H1 (cell line): ENCODE measurements around the gene STX11. TPM values are rescaled to one million over a fixed set of nuclear protein-coding genes. Genes with fewer than 3 reads are reported as not detected.

Experiments
- CTCF ChIA-PET: fragments of 300-600 bp; sonication (Branson Sonifier 250); formaldehyde crosslinking; loops from one replicate; lab custom pipeline; 2021; ENCODE audit not compliant: partially characterized antibody; lab: Charles Lee
- POLR2A ChIA-PET: fragments of 300-600 bp; sonication (Branson Sonifier 250); formaldehyde crosslinking; loops from one replicate; lab custom pipeline; 2021; ENCODE audit warnings: inconsistent platforms; ENCODE audit not compliant: partially characterized antibody; lab: Charles Lee
- DNase-seq, 2 experiments: peaks; one replicate each; pipeline versions ENCODE4 v3.0.0 to v3.0.0-alpha.2; 2010 to 2022; ENCODE audit warnings: low spot score in 2 of 2, low read depth in 1 of 2, mixed read lengths in 1 of 2
- FAIRE-seq: peaks from 2 replicates; lab custom pipeline; 2011; peaks lifted over from hg19 to GRCh38; lab: Jason Lieb, UNC
- H2AFZ ChIP-seq: 2 replicates; pipeline ENCODE4 v1.8.1; 2012; ENCODE audit warnings: low read length, inconsistent platforms
- H2AK5ac ChIP-seq: 2 replicates; pipeline ENCODE4 v1.6.1; 2013; ENCODE audit warnings: low read depth, low read length
- H2BK120ac ChIP-seq: replicated peaks from 2 replicates; pipeline ENCODE3; 2013; ENCODE audit warnings: low read depth, low read length, inconsistent platforms
- H2BK12ac ChIP-seq: 2 replicates; pipeline ENCODE4 v1.6.1; 2013; ENCODE audit warnings: low read depth, low read length
- H2BK15ac ChIP-seq: 2 replicates; pipeline ENCODE4 v1.6.1; 2013; ENCODE audit warnings: low read length
- H2BK20ac ChIP-seq: 2 replicates; pipeline ENCODE4 v1.6.1; 2013; ENCODE audit warnings: low read length
- H2BK5ac ChIP-seq: 2 replicates; pipeline ENCODE4 v1.6.1; 2013; ENCODE audit warnings: low read depth, low read length
- H3K14ac ChIP-seq: 2 replicates; pipeline ENCODE4 v1.6.1; 2013; ENCODE audit warnings: inconsistent platforms; ENCODE audit not compliant: insufficient read length
- H3K18ac ChIP-seq: 2 replicates; pipeline ENCODE4 v1.6.1; 2013; ENCODE audit warnings: low read length; ENCODE audit errors: extremely low read depth
- H3K23ac ChIP-seq: 2 replicates; pipeline ENCODE4 v1.6.1; 2013; ENCODE audit warnings: inconsistent platforms; ENCODE audit not compliant: insufficient read length
- H3K23me2 ChIP-seq: 2 replicates; pipeline ENCODE4 v1.6.1; 2013; ENCODE audit warnings: low read depth, low read length
- H3K27ac ChIP-seq: 2 replicates; pipeline ENCODE4 v1.6.1; 2011; ENCODE audit warnings: low read depth, low read length, inconsistent platforms
- H3K27me3 ChIP-seq, 4 experiments: replicated peaks in 1 of 4; 1 replicate in 1 of 4; 2 replicates in 3 of 4; pipeline versions ENCODE4 v1.6.1 to v1.8.1; 2011 to 2013; ENCODE audit warnings: low read length in 3 of 4, mild to moderate bottlenecking in 3 of 4, inconsistent platforms in 2 of 4, mixed read lengths in 2 of 4, moderate library complexity in 1 of 4; ENCODE audit not compliant: control insufficient read depth in 3 of 4, insufficient read depth in 3 of 4; ENCODE audit errors: extremely low read depth in 1 of 4
- H3K36me3 ChIP-seq, 4 experiments: 2 replicates each; pipeline versions ENCODE4 v1.6.1 to v1.8.1; 2011 to 2013; ENCODE audit warnings: mild to moderate bottlenecking in 4 of 4, low read length in 3 of 4, moderate library complexity in 2 of 4, control low read depth in 1 of 4, inconsistent platforms in 1 of 4; ENCODE audit not compliant: insufficient read depth in 4 of 4, control insufficient read depth in 2 of 4
- H3K4ac ChIP-seq: replicated peaks from 2 replicates; pipeline ENCODE3; 2013; ENCODE audit warnings: low read length, low read depth, mixed read lengths, inconsistent platforms; ENCODE audit not compliant: insufficient read length
- H3K4me1 ChIP-seq, 4 experiments: replicated peaks in 1 of 4; 1 replicate in 1 of 4; 2 replicates in 3 of 4; pipeline versions ENCODE4 v1.6.1 to v1.8.1; 2011 to 2013; ENCODE audit warnings: low read length in 3 of 4, inconsistent platforms in 2 of 4, mixed read lengths in 1 of 4; ENCODE audit not compliant: insufficient read depth in 4 of 4, control insufficient read depth in 3 of 4
- H3K4me2 ChIP-seq, 2 experiments: 2 replicates each; pipeline versions ENCODE4 v1.6.1 to v1.8.1; 2011 to 2013; ENCODE audit warnings: low read depth in 2 of 2, low read length in 2 of 2, control low read depth in 1 of 2, inconsistent platforms in 1 of 2, mild to moderate bottlenecking in 1 of 2; ENCODE audit not compliant: insufficient read depth in 1 of 2
- H3K4me3 ChIP-seq, 4 experiments: fragments of 200-600, 300-600 bp in 1 of 4; sonication (generic), shearing (Covaris generic), sonication (Bioruptor Twin) in 1 of 4; 2 replicates each; pipeline versions ENCODE4 v1.5.1 to v1.8.1; 2011 to 2016; ENCODE audit warnings: low read length in 4 of 4, low read depth in 3 of 4, control low read depth in 2 of 4, inconsistent platforms in 2 of 4, mild to moderate bottlenecking in 2 of 4, mixed read lengths in 1 of 4, moderate library complexity in 1 of 4; ENCODE audit not compliant: insufficient read depth in 2 of 4; ENCODE audit errors: extremely low read depth in 1 of 4
- H3K56ac ChIP-seq: replicated peaks from 2 replicates; pipeline ENCODE3; 2013; ENCODE audit warnings: low read depth, mild to moderate bottlenecking, mixed read lengths, low read length, inconsistent platforms; ENCODE audit not compliant: insufficient read length
- H3K79me1 ChIP-seq: 2 replicates; pipeline ENCODE4 v1.6.1; 2013; ENCODE audit warnings: low read depth, low read length, control low read depth
- H3K79me2 ChIP-seq, 2 experiments: 2 replicates each; pipeline versions ENCODE4 v1.6.1 to v1.8.1; 2012 to 2013; ENCODE audit warnings: low read length in 2 of 2, mild to moderate bottlenecking in 2 of 2, inconsistent platforms in 1 of 2; ENCODE audit not compliant: insufficient read depth in 2 of 2, control insufficient read depth in 1 of 2
- H3K9ac ChIP-seq, 4 experiments: replicated peaks in 1 of 4; 1 replicate in 1 of 4; 2 replicates in 3 of 4; pipeline versions ENCODE4 v1.6.1 to v1.8.1; 2011 to 2013; ENCODE audit warnings: low read depth in 3 of 4, low read length in 3 of 4, control low read depth in 2 of 4, mild to moderate bottlenecking in 2 of 4, moderate library complexity in 2 of 4, inconsistent platforms in 1 of 4; ENCODE audit errors: extremely low read depth in 1 of 4
- H3K9me3 ChIP-seq, 2 experiments: 2 replicates each; pipeline versions ENCODE4 v1.6.1 to v1.8.1; 2012 to 2013; ENCODE audit warnings: mild to moderate bottlenecking in 2 of 2, moderate library complexity in 2 of 2, control low read depth in 1 of 2, inconsistent platforms in 1 of 2, low read depth in 1 of 2, low read length in 1 of 2, mixed read lengths in 1 of 2; ENCODE audit not compliant: insufficient read depth in 2 of 2
- H4K20me1 ChIP-seq, 2 experiments: replicated peaks in 1 of 2; 2 replicates each; pipeline versions ENCODE3 to v1.8.1; 2011 to 2013; ENCODE audit warnings: inconsistent platforms in 2 of 2, low read length in 2 of 2, mild to moderate bottlenecking in 1 of 2; ENCODE audit not compliant: insufficient read depth in 2 of 2, control insufficient read depth in 1 of 2
- H4K5ac ChIP-seq: 2 replicates; pipeline ENCODE4 v1.6.1; 2013; ENCODE audit warnings: low read length, low read depth, mixed read lengths, inconsistent platforms; ENCODE audit not compliant: insufficient read length
- H4K8ac ChIP-seq: 2 replicates; pipeline ENCODE4 v1.8.0; 2013; ENCODE audit warnings: mild to moderate bottlenecking, moderate library complexity, low read length, inconsistent platforms; ENCODE audit not compliant: insufficient read depth; ENCODE audit errors: extremely low read depth
- H4K91ac ChIP-seq: replicated peaks from 2 replicates; pipeline ENCODE3; 2013; ENCODE audit warnings: low read length, mixed read lengths, inconsistent platforms; ENCODE audit not compliant: insufficient read length
- CBX5 ChIP-seq: fragments of 300-800, 300-1000 bp; sonication (generic); IDR thresholded peaks from 2 replicates; pipeline ENCODE4 v1.7.1; 2016; ENCODE audit warnings: antibody characterized with exemption, low read length, low read depth
- CHD2 ChIP-seq: IDR thresholded peaks from 2 replicates; pipeline ENCODE4 v1.6.1; 2012; ENCODE audit warnings: low read length, improper control_type of control experiment
- HDAC2 ChIP-seq, 2 experiments: fragments of 300-600 bp in 1 of 2; sonication (generic) in 1 of 2; IDR thresholded peaks; 2 replicates each; pipeline ENCODE4 v1.6.1; 2011 to 2012; ENCODE audit warnings: low read depth in 2 of 2, low read length in 2 of 2, mild to moderate bottlenecking in 2 of 2, moderate library complexity in 2 of 2, borderline replicate concordance in 1 of 2, inconsistent platforms in 1 of 2
- NANOG ChIP-seq: IDR thresholded peaks from 2 replicates; pipeline ENCODE4 v1.6.1; 2011; ENCODE audit warnings: low read length, low read depth, mild to moderate bottlenecking, inconsistent platforms; ENCODE audit not compliant: insufficient read depth, poor library complexity, severe bottlenecking
- POU5F1 ChIP-seq: IDR thresholded peaks from 2 replicates; pipeline ENCODE4 v1.6.1; 2011; ENCODE audit warnings: low read depth, mild to moderate bottlenecking, low read length, moderate library complexity
- SAP30 ChIP-seq: fragments of 300-600 bp; sonication (generic); IDR thresholded peaks from 2 replicates; pipeline ENCODE4 v1.7.1; 2012; ENCODE audit warnings: low read length, moderate library complexity, mild to moderate bottlenecking, inconsistent platforms; ENCODE audit not compliant: insufficient read depth, insufficient replicate concordance
- TAF7 ChIP-seq: optimal IDR thresholded peaks from 2 replicates; pipeline ENCODE3; 2011; ENCODE audit warnings: low read depth, mild to moderate bottlenecking, inconsistent platforms, low read length, moderate library complexity, borderline replicate concordance
- TBP ChIP-seq: IDR thresholded peaks from 2 replicates; pipeline ENCODE4 v1.6.1; 2011; ENCODE audit warnings: low read depth, low read length, improper control_type of control experiment
- TEAD4 ChIP-seq: IDR thresholded peaks from 2 replicates; pipeline ENCODE4 v1.6.1; 2012; ENCODE audit warnings: low read depth, low read length, inconsistent platforms, mixed read lengths
- WGBS, 2 experiments: shearing (Covaris generic) in 1 of 2; methylation state at CpG; one replicate each; pipeline versions ENCODE4 v1.1.6 to v1.1.7; 2013 to 2015; ENCODE audit warnings: low lambda C conversion rate in 2 of 2, mixed read lengths in 2 of 2, inconsistent platforms in 1 of 2, low coverage in 1 of 2, missing lambda C conversion rate in 1 of 2; ENCODE audit not compliant: insufficient replicate concordance in 2 of 2, insufficient coverage in 1 of 2, insufficient read length in 1 of 2; ENCODE audit errors: extremely low coverage in 1 of 2, missing lambda C conversion rate in 1 of 2; 5-methylcytosine and 5-hydroxymethylcytosine counted together
- polyA plus RNA-seq, 7 experiments: library from polyadenylated mRNA; depleted of rRNA in 3 of 7; stranded (reverse) in 5 of 7; unstranded in 2 of 7; fragments of >200 nt in 5 of 7; fragments of 200-250 nt in 2 of 7; gene quantifications; 1 replicate in 5 of 7; 2 replicates in 1 of 7; 4 replicates in 1 of 7; pipeline versions ENCODE4 v1.2.1 to v1.2.3, GENCODE V29; 2011 to 2013; ENCODE audit warnings: missing spikeins in 2 of 7, mixed read lengths in 2 of 7
- total RNA-seq: library from RNA; stranded (reverse); fragmentation: NEBNext Ultra II Directional; extraction: Animal tissue kit (Norgen Biotek cat#: 25700); gene quantifications from 2 replicates; pipeline ENCODE4 v1.2.1, GENCODE V29; 2021
- TF ChIP-seq, protein P1 (sequence below): IDR thresholded peaks from 2 replicates; pipeline ENCODE4 v1.6.1; 2012; ENCODE audit warnings: inconsistent platforms
- TF ChIP-seq, protein P2 (sequence below): IDR thresholded peaks from 2 replicates; pipeline ENCODE4 v1.6.1; 2012; ENCODE audit warnings: low read length, inconsistent platforms

The STX11 gene
- total and polyA plus RNA-seq, 2 of the 8 experiments (the other 6 are each of a cell fraction or from before 2014, with no cell fraction given), result 0.15 to 0.34 TPM

DNA sequence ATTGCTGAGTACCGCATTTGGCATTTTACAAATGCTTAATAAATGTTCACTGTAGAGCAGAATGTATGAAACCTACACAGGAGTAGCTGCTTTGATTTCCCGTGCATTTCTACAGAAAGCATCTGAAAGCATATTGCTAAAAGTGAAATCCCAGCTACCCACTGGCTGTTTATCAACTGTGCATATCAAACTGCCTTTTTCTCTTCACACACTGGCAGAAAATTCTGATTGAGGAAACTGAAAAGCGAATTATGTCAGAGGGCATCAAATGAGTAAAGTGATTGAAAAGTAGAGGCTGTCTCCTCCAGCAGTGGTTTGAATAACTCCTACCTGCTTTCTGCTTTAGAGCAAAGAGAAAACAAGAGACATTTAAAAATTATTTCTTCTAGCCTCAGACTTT lies 28.0 kb downstream of the STX11 start:
- no peak overlapping the region for H2BK20ac ChIP-seq
- no peak overlapping the region for H2BK5ac ChIP-seq
- no peak overlapping the region for H4K91ac ChIP-seq
- no peaks in the 10 kb centered on the region for H3K79me1 ChIP-seq
- 85% methylated on average over 3 of the region's 3 CpGs; no CpG with 5 or more reads in 1 of the 2 experiments for WGBS, 2 experiments
- ChIA-PET POLR2A (interaction anchor here (0.6 kb wide), 1 partner anchor 1787 kb away, joined by 3 read pairs; no protein-coding TSS in a partner anchor), CTCF (interaction anchor here (0.6 to 0.9 kb wide), 2 partner anchors 14 to 1564 kb away, joined by 3 read pairs; no protein-coding TSS in a partner anchor)
- no peak overlapping the region for H3K56ac ChIP-seq
- H2AFZ ChIP-seq, result no peak overlapping the region
- H3K23ac ChIP-seq, result no peak overlapping the region
- H3K4ac ChIP-seq, result no peak overlapping the region
- H4K20me1 ChIP-seq, result no peaks in the 10 kb centered on the region
- H3K4me3 ChIP-seq, result no peak overlapping the region
- no peak overlapping the region for H2BK12ac ChIP-seq
- H3K23me2 ChIP-seq, result no peaks in the 10 kb centered on the region; the same call in 1 of the 2 replicates
- H3K9ac ChIP-seq, result no peak overlapping the region
- no peaks in the 10 kb centered on the region for H3K79me2 ChIP-seq
- no peak overlapping the region for H2BK15ac ChIP-seq
- no peak overlapping the region for H3K14ac ChIP-seq
- H2BK120ac ChIP-seq, result no peak overlapping the region
- H3K27ac ChIP-seq, result no peak overlapping the region
- no peak for FAIRE-seq
- no peak overlapping the region for H2AK5ac ChIP-seq
- H4K5ac ChIP-seq, result no peak overlapping the region
- no peaks in the 10 kb centered on the region for H3K27me3 ChIP-seq
- no peaks in the 10 kb centered on the region for H3K9me3 ChIP-seq
- H3K36me3 ChIP-seq, result no peaks in the 10 kb centered on the region
- no peak for DNase-seq
- H4K8ac ChIP-seq, result no peak overlapping the region
- H3K18ac ChIP-seq, result no peak overlapping the region
- no peaks in the 10 kb centered on the region for H3K4me1 ChIP-seq
- no peak overlapping the region for H3K4me2 ChIP-seq
- no peak for TF ChIP-seq SAP30
- TF ChIP-seq, protein P1, sequence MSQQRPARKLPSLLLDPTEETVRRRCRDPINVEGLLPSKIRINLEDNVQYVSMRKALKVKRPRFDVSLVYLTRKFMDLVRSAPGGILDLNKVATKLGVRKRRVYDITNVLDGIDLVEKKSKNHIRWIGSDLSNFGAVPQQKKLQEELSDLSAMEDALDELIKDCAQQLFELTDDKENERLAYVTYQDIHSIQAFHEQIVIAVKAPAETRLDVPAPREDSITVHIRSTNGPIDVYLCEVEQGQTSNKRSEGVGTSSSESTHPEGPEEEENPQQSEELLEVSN, result no peak
- TF ChIP-seq CBX5, result no peak
- no peak for TF ChIP-seq POU5F1
- TF ChIP-seq HDAC2 (IDR thresholded peaks at IDR 0.05; ENCODE audit: borderline replicate concordance in 1 of 2, low read depth in 2 of 2, low read length in 2 of 2), result no peak
- no peak for TF ChIP-seq TAF7
- TF ChIP-seq, protein P2, sequence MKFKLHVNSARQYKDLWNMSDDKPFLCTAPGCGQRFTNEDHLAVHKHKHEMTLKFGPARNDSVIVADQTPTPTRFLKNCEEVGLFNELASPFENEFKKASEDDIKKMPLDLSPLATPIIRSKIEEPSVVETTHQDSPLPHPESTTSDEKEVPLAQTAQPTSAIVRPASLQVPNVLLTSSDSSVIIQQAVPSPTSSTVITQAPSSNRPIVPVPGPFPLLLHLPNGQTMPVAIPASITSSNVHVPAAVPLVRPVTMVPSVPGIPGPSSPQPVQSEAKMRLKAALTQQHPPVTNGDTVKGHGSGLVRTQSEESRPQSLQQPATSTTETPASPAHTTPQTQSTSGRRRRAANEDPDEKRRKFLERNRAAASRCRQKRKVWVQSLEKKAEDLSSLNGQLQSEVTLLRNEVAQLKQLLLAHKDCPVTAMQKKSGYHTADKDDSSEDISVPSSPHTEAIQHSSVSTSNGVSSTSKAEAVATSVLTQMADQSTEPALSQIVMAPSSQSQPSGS, result no peak
- TF ChIP-seq TBP, result no peak
- TF ChIP-seq CHD2, result no peak
- no peak for TF ChIP-seq NANOG
- TF ChIP-seq TEAD4, result no peak
